ENCODE data around the gene GMPR2.
"Not testable (repeated sequence)": the region's sequence is repeated elsewhere in the genome, so short reads cannot be mapped to it uniquely, and the experiment has no call there.

GMPR2 gene

GRCh38 chr14:24202538-24202937 is 30.2 kb upstream of the GMPR2 start:
- DNase-seq: not testable (repeated sequence)

GRCh38 chr14:24203249-24203886 is 29.4 kb upstream of the GMPR2 start:
- DNase-seq: not testable (repeated sequence)

GRCh38 chr14:24204163-24205146 is 28.3 kb upstream of the GMPR2 start:
- no peak for DNase-seq

GRCh38 chr14:24206260-24207103 is 26.2 kb upstream of the GMPR2 start:
- no peak for DNase-seq

GRCh38 chr14:24207104-24207551 is 25.6 kb upstream of the GMPR2 start:
- no peak for DNase-seq

GRCh38 chr14:24207625-24208024 is 25.1 kb upstream of the GMPR2 start:
- no peak for DNase-seq

GRCh38 chr14:24211311-24211710 is 21.4 kb upstream of the GMPR2 start:
- DNase-seq: no peak

- DNase-seq: peak; percentile 96
Observed at GRCh38 chr14:24212924-24213865, 19.5 kb upstream of the GMPR2 start, which contains the start of gene CHMP4A. TSS of gene CHMP4A (minus strand) at chr14:24213488. CDS start at chr14:24213439, 49 bp downstream.

- no peak for DNase-seq
Observed at GRCh38 chr14:24213866-24214662, 18.7 kb upstream of the GMPR2 start.

GRCh38 chr14:24215495-24216344 is 17.0 kb upstream of the GMPR2 start, which contains the start of gene MDP1:
TSS of gene MDP1 (minus strand) at chr14:24216066. CDS start at chr14:24215955, 111 bp downstream.
- DNase-seq: peak; percentile 87

GRCh38 chr14:24216345-24216699 is 16.4 kb upstream of the GMPR2 start:
- no peak for DNase-seq

- DNase-seq: not testable (repeated sequence)
Observed at GRCh38 chr14:24216876-24217275, 15.9 kb upstream of the GMPR2 start.

- DNase-seq: no peak
Observed at GRCh38 chr14:24219080-24219479, 13.6 kb upstream of the GMPR2 start.

GRCh38 chr14:24219521-24219920 is 13.2 kb upstream of the GMPR2 start:
- no peak for DNase-seq

- not testable (repeated sequence) for DNase-seq
Observed at GRCh38 chr14:24222987-24223386, 9.7 kb upstream of the GMPR2 start.

- DNase-seq: no peak
Observed at GRCh38 chr14:24224618-24225071, 8.1 kb upstream of the GMPR2 start.

GRCh38 chr14:24226473-24226872 is 6.3 kb upstream of the GMPR2 start:
- no peak for DNase-seq

GRCh38 chr14:24228902-24229301 is 3.8 kb upstream of the GMPR2 start:
- DNase-seq: no peak
